ENCODE results near the gene BFSP2. TPM values are rescaled to one million over a fixed set of nuclear protein-coding genes. Genes with fewer than 3 reads are reported as not detected.

BFSP2 gene
- total and polyA plus RNA-seq, 4 donors, result 0.14 to 0.35 TPM; not detected in 2

DNA sequence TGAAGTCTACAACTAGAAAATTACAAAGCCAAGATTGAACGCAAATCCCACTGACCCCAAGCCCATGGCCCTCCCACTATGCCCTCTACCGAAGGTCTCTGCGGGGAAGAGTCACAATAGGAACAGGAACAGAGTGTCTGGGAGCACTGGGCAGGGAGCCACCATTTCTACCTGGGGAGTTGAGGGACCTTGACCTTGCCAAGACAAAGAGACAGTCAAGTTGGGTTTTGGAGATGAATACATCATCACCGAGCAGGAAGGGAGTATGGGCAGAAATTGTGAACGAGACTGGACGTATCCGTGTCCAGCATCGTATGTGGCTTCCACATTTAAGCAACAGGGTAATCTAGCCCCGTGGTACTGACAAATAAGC is 30.8 kb upstream of the BFSP2 start:
- H3K4me1 ChIP-seq (ENCODE audit: control insufficient read depth in 5 of 5, insufficient read depth in 5 of 5, low read length in 5 of 5), result peaks cover 0 to 30% (median 11%) of the 10 kb centered on the region in 5 donors
- peaks cover 0 to 2% (median 0%) of the 10 kb centered on the region in 4 donors for H3K36me3 ChIP-seq (ENCODE audit: control insufficient read depth in 4 of 4, insufficient read depth in 4 of 4, low read length in 4 of 4)
- ATAC-seq (ENCODE audit: insufficient read depth, low FRiP score) (no peak), DNase-seq (no peak)
- no peak overlapping the region for H3K4me3 ChIP-seq
- no peaks in the 10 kb centered on the region for H3K27me3 ChIP-seq (ENCODE audit: control insufficient read depth in 3 of 3, insufficient read depth in 3 of 3, low read length in 2 of 3)
- 90 to 95% methylated on average over 9 of the region's 9 CpGs for WGBS, 2 donors
- no peak overlapping the region for H3K27ac ChIP-seq (ENCODE audit: low read depth in 1 of 2, low read length in 1 of 2)
- no peak overlapping the region for H3K9ac ChIP-seq (ENCODE audit: insufficient read depth in 1 of 2, low read length in 2 of 2)
- TF ChIP-seq, protein P1, sequence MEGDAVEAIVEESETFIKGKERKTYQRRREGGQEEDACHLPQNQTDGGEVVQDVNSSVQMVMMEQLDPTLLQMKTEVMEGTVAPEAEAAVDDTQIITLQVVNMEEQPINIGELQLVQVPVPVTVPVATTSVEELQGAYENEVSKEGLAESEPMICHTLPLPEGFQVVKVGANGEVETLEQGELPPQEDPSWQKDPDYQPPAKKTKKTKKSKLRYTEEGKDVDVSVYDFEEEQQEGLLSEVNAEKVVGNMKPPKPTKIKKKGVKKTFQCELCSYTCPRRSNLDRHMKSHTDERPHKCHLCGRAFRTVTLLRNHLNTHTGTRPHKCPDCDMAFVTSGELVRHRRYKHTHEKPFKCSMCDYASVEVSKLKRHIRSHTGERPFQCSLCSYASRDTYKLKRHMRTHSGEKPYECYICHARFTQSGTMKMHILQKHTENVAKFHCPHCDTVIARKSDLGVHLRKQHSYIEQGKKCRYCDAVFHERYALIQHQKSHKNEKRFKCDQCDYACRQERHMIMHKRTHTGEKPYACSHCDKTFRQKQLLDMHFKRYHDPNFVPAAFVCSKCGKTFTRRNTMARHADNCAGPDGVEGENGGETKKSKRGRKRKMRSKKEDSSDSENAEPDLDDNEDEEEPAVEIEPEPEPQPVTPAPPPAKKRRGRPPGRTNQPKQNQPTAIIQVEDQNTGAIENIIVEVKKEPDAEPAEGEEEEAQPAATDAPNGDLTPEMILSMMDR (IDR thresholded peaks at IDR 0.05; ENCODE audit: control extremely low read depth, extremely low read depth), result no peak
- H3K9me3 ChIP-seq (ENCODE audit: control insufficient read depth in 4 of 4, insufficient read depth in 3 of 4, low read length in 3 of 4), result no peaks in the 10 kb centered on the region

- Histone ChIP-seq H3K4me3 (no peak overlapping the region), H3K9ac (ENCODE audit: insufficient read depth in 1 of 2, low read length in 2 of 2) (no peak overlapping the region), H3K4me1 (ENCODE audit: control insufficient read depth in 5 of 5, insufficient read depth in 5 of 5, low read length in 5 of 5) (peaks cover 0 to 31% (median 11%) of the 10 kb centered on the region in 5 donors), H3K27ac (ENCODE audit: low read depth in 1 of 2, low read length in 1 of 2) (no peak overlapping the region), H3K9me3 (ENCODE audit: control insufficient read depth in 4 of 4, insufficient read depth in 3 of 4, low read length in 3 of 4) (no peaks in the 10 kb centered on the region), H3K36me3 (ENCODE audit: control insufficient read depth in 4 of 4, insufficient read depth in 4 of 4, low read length in 4 of 4) (peaks cover 0 to 2% (median 0%) of the 10 kb centered on the region in 4 donors), H3K27me3 (ENCODE audit: control insufficient read depth in 3 of 3, insufficient read depth in 3 of 3, low read length in 2 of 3) (no peaks in the 10 kb centered on the region)
- 92% methylated on average over 2 of the region's 2 CpGs for WGBS, 2 donors
- TF ChIP-seq, protein P1 (IDR thresholded peaks at IDR 0.05; ENCODE audit: control extremely low read depth, extremely low read depth), result no peak
- ATAC-seq (ENCODE audit: insufficient read depth, low FRiP score) (no peak), DNase-seq (no peak)
Measured at GRCh38 chr3:133371181-133371580, 28.7 kb upstream of the BFSP2 start.

GRCh38 chr3:133371676-133372075 is 28.2 kb upstream of the BFSP2 start:
- WGBS, 2 donors, result 91 to 100% methylated on average over 1 of the region's 1 CpG
- Histone ChIP-seq H3K4me3 (no peak overlapping the region), H3K9ac (ENCODE audit: insufficient read depth in 1 of 2, low read length in 2 of 2) (no peak overlapping the region), H3K27me3 (ENCODE audit: control insufficient read depth in 3 of 3, insufficient read depth in 3 of 3, low read length in 2 of 3) (no peaks in the 10 kb centered on the region), H3K4me1 (ENCODE audit: control insufficient read depth in 5 of 5, insufficient read depth in 5 of 5, low read length in 5 of 5) (peaks cover 0 to 34% (median 11%) of the 10 kb centered on the region in 5 donors), H3K9me3 (ENCODE audit: control insufficient read depth in 4 of 4, insufficient read depth in 3 of 4, low read length in 3 of 4) (no peaks in the 10 kb centered on the region), H3K27ac (ENCODE audit: low read depth in 1 of 2, low read length in 1 of 2) (no peak overlapping the region), H3K36me3 (ENCODE audit: control insufficient read depth in 4 of 4, insufficient read depth in 4 of 4, low read length in 4 of 4) (peaks cover 0 to 2% (median 0%) of the 10 kb centered on the region in 4 donors)
- DNase-seq (no peak), ATAC-seq (ENCODE audit: insufficient read depth, low FRiP score) (no peak)
- TF ChIP-seq, protein P1 (IDR thresholded peaks at IDR 0.05; ENCODE audit: control extremely low read depth, extremely low read depth), result no peak

All from lung (tissue), 12 donors.